ENCODE data around the gene SCFD2. TPM values are rescaled to one million over a fixed set of nuclear protein-coding genes. Genes with fewer than 3 reads are reported as not detected.

The SCFD2 gene
- total RNA-seq, 1 donor from 2014 or later: 19.2 TPM

GRCh38 chr4:52876069-52876468 lies 489.8 kb downstream of the SCFD2 start:
- no peak for DNase-seq

GRCh38 chr4:52874948-52875347 lies 490.9 kb downstream of the SCFD2 start:
- no peak for DNase-seq

GRCh38 chr4:52873861-52874343 lies 492.0 kb downstream of the SCFD2 start:
- DNase-seq: no peak

GRCh38 chr4:52873191-52873590 lies 492.7 kb downstream of the SCFD2 start:
- DNase-seq: no peak

- DNase-seq: no peak
Measured at GRCh38 chr4:52870225-52870624, 495.6 kb downstream of the SCFD2 start.

GRCh38 chr4:52869656-52870055 lies 496.2 kb downstream of the SCFD2 start:
- DNase-seq: no peak

GRCh38 chr4:52869196-52869595 lies 496.7 kb downstream of the SCFD2 start:
- peak; percentile 39 for DNase-seq

- DNase-seq: peak; percentile 33
Measured at GRCh38 chr4:52868133-52868532, 497.7 kb downstream of the SCFD2 start.

- no peak for DNase-seq
Measured at GRCh38 chr4:52867163-52867562, 498.7 kb downstream of the SCFD2 start.

- DNase-seq: no peak
Measured at GRCh38 chr4:52866734-52867133, 499.1 kb downstream of the SCFD2 start.

GRCh38 chr4:52865300-52865699 lies 500.6 kb downstream of the SCFD2 start:
- DNase-seq: no peak

- peak; percentile 47 for DNase-seq
Measured at GRCh38 chr4:52864793-52865192, 501.1 kb downstream of the SCFD2 start.

- DNase-seq: no peak
Measured at GRCh38 chr4:52863324-52863723, 502.5 kb downstream of the SCFD2 start.

GRCh38 chr4:52862639-52863161 lies 503.2 kb downstream of the SCFD2 start:
- DNase-seq: no peak

GRCh38 chr4:52861879-52862616 lies 503.8 kb downstream of the SCFD2 start, which contains the start of gene RASL11B:
TSS of gene RASL11B (plus strand) at chr4:52862317. CDS start at chr4:52862508, 191 bp downstream.
- peak; percentile 74 for DNase-seq

GRCh38 chr4:52861171-52861823 lies 504.6 kb downstream of the SCFD2 start:
- no peak for DNase-seq

GRCh38 chr4:52860361-52860760 lies 505.5 kb downstream of the SCFD2 start:
- DNase-seq: no peak

GRCh38 chr4:52856801-52857200 lies 509.1 kb downstream of the SCFD2 start:
- no peak for DNase-seq

- peak; percentile 55 for DNase-seq
Measured at GRCh38 chr4:52853351-52853750, 512.5 kb downstream of the SCFD2 start.

- no peak for DNase-seq
Measured at GRCh38 chr4:52852711-52853110, 513.1 kb downstream of the SCFD2 start.

- DNase-seq: no peak
Measured at GRCh38 chr4:52852041-52852440, 513.8 kb downstream of the SCFD2 start.

- DNase-seq: no peak
Measured at GRCh38 chr4:52850406-52851124, 515.3 kb downstream of the SCFD2 start.

GRCh38 chr4:52848254-52848653 lies 517.6 kb downstream of the SCFD2 start:
- DNase-seq: no peak
